ENCODE data around the gene SLC6A9. TPM values are rescaled to one million over a fixed set of nuclear protein-coding genes. Genes with fewer than 3 reads are reported as not detected.

The SLC6A9 gene
- total and polyA plus RNA-seq, 2 experiments from 2014 or later = 14.4 to 20.0 TPM

GRCh38 chr1:44072204-44072603 is 40.9 kb upstream of the SLC6A9 start:
- Histone ChIP-seq H3K27ac (ENCODE audit: low read depth) (no peak overlapping the region), H3K79me2 (replicated peaks; ENCODE audit: insufficient read depth) (no peaks in the 10 kb centered on the region), H3F3A (replicated peaks; ENCODE audit: low read depth) (no peaks in the 10 kb centered on the region), H3K4me3 (no peak overlapping the region), H2AFZ (no peak overlapping the region), H3K36me3 (ENCODE audit: insufficient read depth) (no peaks in the 10 kb centered on the region), H3K4me1 (ENCODE audit: insufficient read depth) (0 out of 2 replicates have a peak, but pooled peaks cover 5% of the 10 kb centered on the region), H4K20me1 (replicated peaks; ENCODE audit: insufficient read depth) (no peaks in the 10 kb centered on the region), H3K9me2 (ENCODE audit: insufficient read depth) (0 out of 2 replicates have a peak, but pooled peaks cover 2% of the 10 kb centered on the region), H3K4me2 (no peak overlapping the region), H3K27me3 (ENCODE audit: insufficient read depth) (peaks cover under 1% of the 10 kb centered on the region; the same call in 1 of the 2 replicates)
- ATAC-seq (no peak), DNase-seq (ENCODE audit: low spot score) (no peak)
- H3K9me3 Mint-ChIP-seq = 0 out of 3 replicates have a peak, but pooled peaks cover 3% of the 10 kb centered on the region
- no peak for TF ChIP-seq POLR2AphosphoS5 (IDR thresholded peaks at IDR 0.05; ENCODE audit: low read depth)
- no peak for TF ChIP-seq ZNF462 (CRISPR knock-in tag; IDR thresholded peaks at IDR 0.05)
- no peak for TF ChIP-seq REST (IDR thresholded peaks at IDR 0.05; ENCODE audit: unreplicated experiment)
- no peak for TF ChIP-seq ETS1 (IDR thresholded peaks at IDR 0.05)
- H3K36me3 Mint-ChIP-seq (ENCODE audit: low read depth) = no peaks in the 10 kb centered on the region
- H3K27me3 Mint-ChIP-seq (ENCODE audit: insufficient read depth, low read depth, poor library complexity) = peaks cover 4% of the 10 kb centered on the region
- no peak overlapping the region for H3K4me3 Mint-ChIP-seq
- no peak overlapping the region for H3K27ac Mint-ChIP-seq
- H3K4me1 Mint-ChIP-seq = peaks cover 26% of the 10 kb centered on the region

Measured in GM23338 (cell line).